ENCODE measurements around the gene MED7. TPM values are rescaled to one million over a fixed set of nuclear protein-coding genes. Genes with fewer than 3 reads are reported as not detected.

The MED7 gene
- total RNA-seq, 1 experiment from 2014 or later, result 11.2 TPM

DNA sequence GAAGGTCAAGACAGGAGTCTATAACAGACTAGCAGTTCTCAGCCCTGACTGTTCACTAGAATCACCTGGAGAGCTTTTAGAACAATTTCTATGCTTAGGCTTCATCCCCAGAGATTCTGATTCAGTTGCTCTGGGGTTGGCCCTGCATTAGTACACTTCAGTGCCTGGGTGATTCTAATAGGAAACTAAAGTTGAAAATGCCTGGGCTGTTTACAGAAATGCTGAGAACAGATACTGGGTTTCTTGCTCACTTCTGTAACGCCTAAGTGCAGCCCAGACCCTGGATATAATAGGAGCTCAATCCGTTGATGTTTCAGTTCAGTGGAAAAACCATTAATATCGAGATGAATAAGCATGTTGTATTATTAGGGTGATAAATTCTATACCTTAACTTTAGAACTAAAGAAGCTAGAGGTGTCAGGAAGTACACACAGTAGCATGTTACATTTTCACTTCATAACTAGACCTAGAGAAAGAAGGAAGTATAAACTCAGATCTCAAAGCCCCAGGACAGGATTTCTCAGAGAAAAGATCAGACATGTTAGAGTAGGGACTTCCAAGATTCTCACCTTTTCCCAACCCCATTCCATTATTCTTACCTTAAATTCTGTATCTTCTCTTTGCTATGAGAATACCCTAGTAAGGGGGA is 54.2 kb downstream of the MED7 start (continued):
- TF ChIP-seq, protein P1, sequence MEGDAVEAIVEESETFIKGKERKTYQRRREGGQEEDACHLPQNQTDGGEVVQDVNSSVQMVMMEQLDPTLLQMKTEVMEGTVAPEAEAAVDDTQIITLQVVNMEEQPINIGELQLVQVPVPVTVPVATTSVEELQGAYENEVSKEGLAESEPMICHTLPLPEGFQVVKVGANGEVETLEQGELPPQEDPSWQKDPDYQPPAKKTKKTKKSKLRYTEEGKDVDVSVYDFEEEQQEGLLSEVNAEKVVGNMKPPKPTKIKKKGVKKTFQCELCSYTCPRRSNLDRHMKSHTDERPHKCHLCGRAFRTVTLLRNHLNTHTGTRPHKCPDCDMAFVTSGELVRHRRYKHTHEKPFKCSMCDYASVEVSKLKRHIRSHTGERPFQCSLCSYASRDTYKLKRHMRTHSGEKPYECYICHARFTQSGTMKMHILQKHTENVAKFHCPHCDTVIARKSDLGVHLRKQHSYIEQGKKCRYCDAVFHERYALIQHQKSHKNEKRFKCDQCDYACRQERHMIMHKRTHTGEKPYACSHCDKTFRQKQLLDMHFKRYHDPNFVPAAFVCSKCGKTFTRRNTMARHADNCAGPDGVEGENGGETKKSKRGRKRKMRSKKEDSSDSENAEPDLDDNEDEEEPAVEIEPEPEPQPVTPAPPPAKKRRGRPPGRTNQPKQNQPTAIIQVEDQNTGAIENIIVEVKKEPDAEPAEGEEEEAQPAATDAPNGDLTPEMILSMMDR (IDR thresholded peaks at IDR 0.05), result no peak
- TF ChIP-seq, protein P2, sequence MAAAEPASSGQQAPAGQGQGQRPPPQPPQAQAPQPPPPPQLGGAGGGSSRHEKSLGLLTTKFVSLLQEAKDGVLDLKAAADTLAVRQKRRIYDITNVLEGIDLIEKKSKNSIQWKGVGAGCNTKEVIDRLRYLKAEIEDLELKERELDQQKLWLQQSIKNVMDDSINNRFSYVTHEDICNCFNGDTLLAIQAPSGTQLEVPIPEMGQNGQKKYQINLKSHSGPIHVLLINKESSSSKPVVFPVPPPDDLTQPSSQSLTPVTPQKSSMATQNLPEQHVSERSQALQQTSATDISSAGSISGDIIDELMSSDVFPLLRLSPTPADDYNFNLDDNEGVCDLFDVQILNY (CRISPR knock-in tag; IDR thresholded peaks at IDR 0.05), result no peak
- TF ChIP-seq SOX15 (CRISPR knock-in tag; IDR thresholded peaks at IDR 0.05), result no peak
- TF ChIP-seq CREB1 (CRISPR knock-in tag; IDR thresholded peaks at IDR 0.05), result no peak
- TF ChIP-seq, protein P3, sequence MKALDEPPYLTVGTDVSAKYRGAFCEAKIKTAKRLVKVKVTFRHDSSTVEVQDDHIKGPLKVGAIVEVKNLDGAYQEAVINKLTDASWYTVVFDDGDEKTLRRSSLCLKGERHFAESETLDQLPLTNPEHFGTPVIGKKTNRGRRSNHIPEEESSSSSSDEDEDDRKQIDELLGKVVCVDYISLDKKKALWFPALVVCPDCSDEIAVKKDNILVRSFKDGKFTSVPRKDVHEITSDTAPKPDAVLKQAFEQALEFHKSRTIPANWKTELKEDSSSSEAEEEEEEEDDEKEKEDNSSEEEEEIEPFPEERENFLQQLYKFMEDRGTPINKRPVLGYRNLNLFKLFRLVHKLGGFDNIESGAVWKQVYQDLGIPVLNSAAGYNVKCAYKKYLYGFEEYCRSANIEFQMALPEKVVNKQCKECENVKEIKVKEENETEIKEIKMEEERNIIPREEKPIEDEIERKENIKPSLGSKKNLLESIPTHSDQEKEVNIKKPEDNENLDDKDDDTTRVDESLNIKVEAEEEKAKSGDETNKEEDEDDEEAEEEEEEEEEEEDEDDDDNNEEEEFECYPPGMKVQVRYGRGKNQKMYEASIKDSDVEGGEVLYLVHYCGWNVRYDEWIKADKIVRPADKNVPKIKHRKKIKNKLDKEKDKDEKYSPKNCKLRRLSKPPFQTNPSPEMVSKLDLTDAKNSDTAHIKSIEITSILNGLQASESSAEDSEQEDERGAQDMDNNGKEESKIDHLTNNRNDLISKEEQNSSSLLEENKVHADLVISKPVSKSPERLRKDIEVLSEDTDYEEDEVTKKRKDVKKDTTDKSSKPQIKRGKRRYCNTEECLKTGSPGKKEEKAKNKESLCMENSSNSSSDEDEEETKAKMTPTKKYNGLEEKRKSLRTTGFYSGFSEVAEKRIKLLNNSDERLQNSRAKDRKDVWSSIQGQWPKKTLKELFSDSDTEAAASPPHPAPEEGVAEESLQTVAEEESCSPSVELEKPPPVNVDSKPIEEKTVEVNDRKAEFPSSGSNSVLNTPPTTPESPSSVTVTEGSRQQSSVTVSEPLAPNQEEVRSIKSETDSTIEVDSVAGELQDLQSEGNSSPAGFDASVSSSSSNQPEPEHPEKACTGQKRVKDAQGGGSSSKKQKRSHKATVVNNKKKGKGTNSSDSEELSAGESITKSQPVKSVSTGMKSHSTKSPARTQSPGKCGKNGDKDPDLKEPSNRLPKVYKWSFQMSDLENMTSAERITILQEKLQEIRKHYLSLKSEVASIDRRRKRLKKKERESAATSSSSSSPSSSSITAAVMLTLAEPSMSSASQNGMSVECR (CRISPR knock-in tag; IDR thresholded peaks at IDR 0.05; ENCODE audit: borderline replicate concordance), result no peak
- TF ChIP-seq, protein P4, sequence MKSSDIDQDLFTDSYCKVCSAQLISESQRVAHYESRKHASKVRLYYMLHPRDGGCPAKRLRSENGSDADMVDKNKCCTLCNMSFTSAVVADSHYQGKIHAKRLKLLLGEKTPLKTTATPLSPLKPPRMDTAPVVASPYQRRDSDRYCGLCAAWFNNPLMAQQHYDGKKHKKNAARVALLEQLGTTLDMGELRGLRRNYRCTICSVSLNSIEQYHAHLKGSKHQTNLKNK (CRISPR knock-in tag; IDR thresholded peaks at IDR 0.05), result no peak
- TF ChIP-seq, protein P5, sequence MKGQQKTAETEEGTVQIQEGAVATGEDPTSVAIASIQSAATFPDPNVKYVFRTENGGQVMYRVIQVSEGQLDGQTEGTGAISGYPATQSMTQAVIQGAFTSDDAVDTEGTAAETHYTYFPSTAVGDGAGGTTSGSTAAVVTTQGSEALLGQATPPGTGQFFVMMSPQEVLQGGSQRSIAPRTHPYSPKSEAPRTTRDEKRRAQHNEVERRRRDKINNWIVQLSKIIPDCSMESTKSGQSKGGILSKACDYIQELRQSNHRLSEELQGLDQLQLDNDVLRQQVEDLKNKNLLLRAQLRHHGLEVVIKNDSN (CRISPR knock-in tag; IDR thresholded peaks at IDR 0.05), result no peak
- no peak for TF ChIP-seq FOXK1 (CRISPR knock-in tag; IDR thresholded peaks at IDR 0.05)
- TF ChIP-seq, protein P6, sequence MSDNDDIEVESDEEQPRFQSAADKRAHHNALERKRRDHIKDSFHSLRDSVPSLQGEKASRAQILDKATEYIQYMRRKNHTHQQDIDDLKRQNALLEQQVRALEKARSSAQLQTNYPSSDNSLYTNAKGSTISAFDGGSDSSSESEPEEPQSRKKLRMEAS (CRISPR knock-in tag; IDR thresholded peaks at IDR 0.05), result no peak
- no peak for TF ChIP-seq GABPB1 (CRISPR knock-in tag; IDR thresholded peaks at IDR 0.05)

Other genes with a start within 250 kb of the MED7 start
- gene TIMD4, start 179.6 kb downstream of the MED7 start, total RNA-seq (2021), result 0.13 TPM in 1 of 3 replicates, not detected in the others
- gene HAVCR1, start 83.7 kb downstream of the MED7 start, total RNA-seq (2021), result not detected in 3 replicates
- 0.21 to 0.33 TPM (median 0.25 TPM) in 3 replicates for gene HAVCR2, start 33.8 kb downstream of the MED7 start, total RNA-seq (2021)
- gene GARIN3, start 23.4 kb upstream of the MED7 start, total RNA-seq (2021), result not detected in 3 replicates
- 0.37 to 0.55 TPM (median 0.52 TPM) in 3 replicates for gene ITK, start 38.0 kb upstream of the MED7 start, total RNA-seq (2021)
- gene CYFIP2, start 123.3 kb upstream of the MED7 start, total RNA-seq (2021), result 95.3 to 102 TPM (median 101 TPM) in 3 replicates

Measured in WTC11 (cell line).